Pancreas (tissue), 10 donors: Measurements from ENCODE around the gene ANKS1A. TPM values are rescaled to one million over a fixed set of nuclear protein-coding genes. Genes with fewer than 3 reads are reported as not detected.
"Not testable (repeated sequence)": the region's sequence is repeated elsewhere in the genome, so short reads cannot be mapped to it uniquely, and the experiment has no call there.

Source experiments
- ATAC-seq, 4 donors: fragments of 200-7000 bp; cut with Tn5 transposase; one replicate each; pipeline versions ENCODE4 v1.8.0 to v1.9.1; 2020; ENCODE audit warnings: mild to moderate bottlenecking in 4 of 4, moderate library complexity in 4 of 4
- DNase-seq, 6 donors: peaks; one replicate each; pipeline ENCODE4 v3.0.0-alpha.2; 2020
- FAIRE-seq: peaks from 2 replicates; lab custom pipeline; 2012; peaks lifted over from hg19 to GRCh38; lab: Jason Lieb, UNC
- H3K27ac ChIP-seq, 4 donors: fragments of 200-600 bp; sonication (generic); 1 replicate in 3 of 4; 2 replicates in 1 of 4; pipeline versions ENCODE4 v1.5.0 to v1.8.0; 2020
- H3K27me3 ChIP-seq, 4 donors: fragments of 200-600 bp; one replicate each; pipeline ENCODE4 v1.8.0; 2021
- H3K36me3 ChIP-seq, 3 donors: fragments of 200-600 bp; sonication (generic) in 1 of 3; one replicate each; pipeline versions ENCODE4 v1.5.0 to v1.8.0; 2020 to 2021
- H3K4me1 ChIP-seq, 3 donors: fragments of 200-600 bp; one replicate each; pipeline ENCODE4 v1.8.0; 2021
- H3K4me3 ChIP-seq, 4 donors: fragments of 200-600 bp; sonication (generic) in 2 of 4; one replicate each; pipeline versions ENCODE4 v1.5.0 to v1.8.0; 2020 to 2021
- H3K9me3 ChIP-seq, 4 donors: fragments of 200-600 bp; one replicate each; pipeline ENCODE4 v1.8.0; 2021
- WGBS, 2 donors: extraction: QIAGEN DNeasy Blood & Tissue Kit; methylation state at CpG; one replicate each; pipeline ENCODE4 v1.1.7; 2013; 5-methylcytosine and 5-hydroxymethylcytosine counted together
- intact Hi-C, 3 donors: fragments of 100-400 bp; cut with DNase I; formaldehyde crosslinking; loops; one replicate each; pipeline versions ENCODE4 v1.11.1 to v1.14.2; 2022
- polyA plus RNA-seq, 2 donors: library from polyadenylated mRNA; stranded (reverse); fragments of 200-250 nt; gene quantifications; one replicate each; pipeline ENCODE4 v1.2.3, GENCODE V29; 2013
- total RNA-seq, 6 donors: library from RNA; stranded (reverse); fragmentation: NEBNext Ultra II Directional in 4 of 6; extraction: Animal tissue kit (Norgen Biotek cat#: 25700) in 4 of 6; gene quantifications; one replicate each; pipeline versions ENCODE4 v1.2.1 to v1.2.4, GENCODE V29; 2021 to 2023
- TF ChIP-seq, protein P1 (sequence below), 4 donors: fragments of 200-600 bp; sonication (generic) in 3 of 4; IDR thresholded peaks; one replicate each; pipeline versions ENCODE4 v1.5.0 to v1.8.0; 2021; ENCODE audit warnings: antibody characterized with exemption in 4 of 4
- donor health status: healthy with polysubstance abuse.
- donor health status: DM: no; HTN: no; CAD: no; lungs with moderate emphysema.
- donor health status: DM: no; HTN: no; CAD: no.
- donor health status: control.
- donor health status: control.
- donor health status: Bipolar disorder and iron deficiency.
- donor health status: DM: yes; HTN: yes; CAD: no.
- donor health status: DM: no; HTN: no; CAD: no.
- donor health status: DM: no; HTN: no; CAD: no.
- donor health status: DM: yes; HTN: yes; CAD: no.

The ANKS1A gene
- total and polyA plus RNA-seq, 8 donors, result 6.1 to 16.7 (median 8.0) TPM

DNA sequence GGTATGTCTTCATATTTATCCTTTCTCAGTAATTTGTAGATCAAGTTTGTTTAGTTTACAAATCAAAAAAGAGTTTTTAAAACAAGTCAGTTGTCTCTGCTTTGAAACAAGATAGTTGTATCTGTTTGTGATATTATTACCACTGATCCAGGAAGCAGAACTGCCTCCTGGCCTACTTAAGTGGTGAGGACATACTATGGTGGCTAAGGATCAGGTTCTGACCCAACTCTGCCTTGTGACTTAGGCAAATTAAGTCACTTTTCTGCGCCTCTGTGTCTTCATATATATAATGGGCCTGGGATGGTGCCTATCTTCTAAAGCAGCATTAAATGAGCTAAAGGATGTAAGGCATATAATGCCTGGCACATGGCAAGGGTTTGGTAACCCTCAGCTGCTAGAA is 8.7 kb downstream of the ANKS1A start:
- H3K27ac ChIP-seq, result no peak overlapping the region
- intact Hi-C loops, result no loop called here
- peaks cover 5 to 25% (median 10%) of the 10 kb centered on the region in 3 donors for H3K4me1 ChIP-seq
- DNase-seq, result no peak
- no peak for FAIRE-seq
- no peak overlapping the region for H3K4me3 ChIP-seq
- TF ChIP-seq, protein P1, sequence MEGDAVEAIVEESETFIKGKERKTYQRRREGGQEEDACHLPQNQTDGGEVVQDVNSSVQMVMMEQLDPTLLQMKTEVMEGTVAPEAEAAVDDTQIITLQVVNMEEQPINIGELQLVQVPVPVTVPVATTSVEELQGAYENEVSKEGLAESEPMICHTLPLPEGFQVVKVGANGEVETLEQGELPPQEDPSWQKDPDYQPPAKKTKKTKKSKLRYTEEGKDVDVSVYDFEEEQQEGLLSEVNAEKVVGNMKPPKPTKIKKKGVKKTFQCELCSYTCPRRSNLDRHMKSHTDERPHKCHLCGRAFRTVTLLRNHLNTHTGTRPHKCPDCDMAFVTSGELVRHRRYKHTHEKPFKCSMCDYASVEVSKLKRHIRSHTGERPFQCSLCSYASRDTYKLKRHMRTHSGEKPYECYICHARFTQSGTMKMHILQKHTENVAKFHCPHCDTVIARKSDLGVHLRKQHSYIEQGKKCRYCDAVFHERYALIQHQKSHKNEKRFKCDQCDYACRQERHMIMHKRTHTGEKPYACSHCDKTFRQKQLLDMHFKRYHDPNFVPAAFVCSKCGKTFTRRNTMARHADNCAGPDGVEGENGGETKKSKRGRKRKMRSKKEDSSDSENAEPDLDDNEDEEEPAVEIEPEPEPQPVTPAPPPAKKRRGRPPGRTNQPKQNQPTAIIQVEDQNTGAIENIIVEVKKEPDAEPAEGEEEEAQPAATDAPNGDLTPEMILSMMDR (IDR thresholded peaks at IDR 0.05), result no peak
- WGBS, 2 donors, result 93 to 94% methylated on average over 1 of the region's 1 CpG
- H3K36me3 ChIP-seq, result no peaks in the 10 kb centered on the region
- ATAC-seq, result no peak
- H3K9me3 ChIP-seq, result no peaks in the 10 kb centered on the region
- H3K27me3 ChIP-seq, result no peaks in the 10 kb centered on the region

DNA sequence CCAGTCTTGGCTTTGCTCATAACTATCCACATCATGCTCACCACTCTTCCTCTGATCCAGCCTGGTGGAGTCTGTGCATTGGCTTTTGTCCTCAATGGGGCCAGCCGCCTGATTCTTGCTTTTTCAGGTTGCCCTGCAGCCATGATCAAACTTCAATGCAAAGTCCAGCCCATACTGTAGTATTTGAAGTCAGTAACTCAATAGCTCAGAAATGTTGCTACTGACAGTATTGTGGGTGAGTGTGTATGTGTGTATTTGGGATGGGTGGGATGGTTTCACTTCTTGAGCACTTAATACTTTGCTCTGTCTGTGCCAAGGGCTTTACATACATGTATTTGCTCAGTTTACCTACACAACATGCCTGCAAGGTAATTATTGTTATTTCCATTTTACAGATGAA is 10.7 kb downstream of the ANKS1A start:
- H3K27ac ChIP-seq, H3K4me3 ChIP-seq, H3K36me3 ChIP-seq, H3K27me3 ChIP-seq, FAIRE-seq, H3K9me3 ChIP-seq, intact Hi-C loops, ATAC-seq, DNase-seq: not testable (repeated sequence)
- peaks cover 5 to 23% (median 10%) of the 10 kb centered on the region in 3 donors for H3K4me1 ChIP-seq
- 89 to 100% methylated on average over 1 of the region's 1 CpG for WGBS, 2 donors

DNA sequence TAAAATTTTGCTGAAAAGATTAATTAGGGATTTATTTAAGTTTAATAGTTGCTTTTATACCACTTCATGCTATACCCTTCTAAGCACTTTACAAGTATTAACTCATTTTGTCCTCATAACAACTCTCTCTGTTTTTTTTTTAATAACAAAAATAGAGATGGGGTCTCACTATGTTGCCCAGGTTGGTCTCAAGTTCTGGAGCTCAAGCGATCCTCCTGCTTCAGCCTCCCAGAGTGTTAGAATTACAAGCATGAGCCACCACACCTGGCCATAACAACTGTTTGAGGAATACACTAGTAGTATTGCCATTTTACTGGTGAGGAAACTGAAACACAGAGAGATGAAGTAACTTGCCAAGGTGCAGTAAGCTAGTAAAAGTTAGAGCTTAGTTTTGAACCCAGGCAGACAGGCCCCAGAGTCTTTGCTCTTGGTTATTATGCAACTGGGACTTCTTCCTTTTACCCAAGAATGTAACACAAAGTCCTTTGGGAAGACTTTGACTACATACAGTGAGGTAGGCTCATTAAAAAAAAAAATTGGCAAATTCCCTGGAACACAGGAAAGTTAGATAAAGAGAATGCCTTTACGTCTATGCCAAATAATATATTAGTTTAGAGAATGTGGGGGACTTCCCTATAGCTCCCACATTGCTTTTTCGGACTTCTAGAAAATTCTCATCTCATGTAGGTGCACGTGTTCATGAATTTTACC is 11.4 kb downstream of the ANKS1A start:
- H3K27ac ChIP-seq, result no peak overlapping the region
- DNase-seq (no peak), FAIRE-seq (no peak), ATAC-seq (peak in 2 of 4 donors; percentile 52 to 58)
- H3K4me1 ChIP-seq, result peaks cover 5 to 23% (median 10%) of the 10 kb centered on the region in 3 donors
- WGBS, 2 donors, result 67 to 74% methylated on average over 4 of the region's 4 CpGs
- H3K27me3 ChIP-seq, result no peaks in the 10 kb centered on the region
- intact Hi-C loops, result no loop called here
- H3K4me3 ChIP-seq, result no peak overlapping the region
- H3K9me3 ChIP-seq, result no peaks in the 10 kb centered on the region
- TF ChIP-seq, protein P1 (IDR thresholded peaks at IDR 0.05), result no peak
- no peaks in the 10 kb centered on the region for H3K36me3 ChIP-seq

DNA sequence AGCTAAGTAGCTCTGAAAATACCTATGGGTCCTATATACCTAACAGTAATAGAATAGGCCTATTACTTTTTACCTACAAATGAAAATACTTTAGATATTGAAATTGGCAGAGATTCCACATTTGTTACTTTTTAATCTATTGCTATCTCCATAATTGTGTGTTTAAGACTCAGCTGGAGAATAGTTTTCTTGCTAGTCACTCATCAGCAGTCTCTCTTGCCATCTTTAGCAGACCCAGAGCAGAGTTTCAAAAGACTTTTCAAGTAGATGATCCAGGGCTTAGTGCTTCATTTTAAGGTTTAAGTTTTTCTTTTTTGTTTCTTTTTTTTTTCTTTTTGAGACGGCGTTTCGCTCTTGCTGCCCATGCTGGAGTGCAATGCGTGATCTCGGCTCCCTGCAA is 12.9 kb downstream of the ANKS1A start:
- H3K27me3 ChIP-seq, result no peaks in the 10 kb centered on the region
- peak overlapping the region in 1 of 4 donors; percentile 19 for H3K27ac ChIP-seq
- FAIRE-seq (no peak), ATAC-seq (peak; percentile 38 to 84 (median 64)), DNase-seq (no peak)
- TF ChIP-seq, protein P1 (IDR thresholded peaks at IDR 0.05), result no peak
- H3K4me3 ChIP-seq, result no peak overlapping the region
- intact Hi-C loops, result no loop called here
- WGBS, 2 donors, result 73 to 80% methylated on average over 5 of the region's 5 CpGs
- no peaks in the 10 kb centered on the region for H3K36me3 ChIP-seq
- H3K9me3 ChIP-seq, result no peaks in the 10 kb centered on the region
- H3K4me1 ChIP-seq, result peaks cover 8 to 23% (median 10%) of the 10 kb centered on the region in 3 donors

DNA sequence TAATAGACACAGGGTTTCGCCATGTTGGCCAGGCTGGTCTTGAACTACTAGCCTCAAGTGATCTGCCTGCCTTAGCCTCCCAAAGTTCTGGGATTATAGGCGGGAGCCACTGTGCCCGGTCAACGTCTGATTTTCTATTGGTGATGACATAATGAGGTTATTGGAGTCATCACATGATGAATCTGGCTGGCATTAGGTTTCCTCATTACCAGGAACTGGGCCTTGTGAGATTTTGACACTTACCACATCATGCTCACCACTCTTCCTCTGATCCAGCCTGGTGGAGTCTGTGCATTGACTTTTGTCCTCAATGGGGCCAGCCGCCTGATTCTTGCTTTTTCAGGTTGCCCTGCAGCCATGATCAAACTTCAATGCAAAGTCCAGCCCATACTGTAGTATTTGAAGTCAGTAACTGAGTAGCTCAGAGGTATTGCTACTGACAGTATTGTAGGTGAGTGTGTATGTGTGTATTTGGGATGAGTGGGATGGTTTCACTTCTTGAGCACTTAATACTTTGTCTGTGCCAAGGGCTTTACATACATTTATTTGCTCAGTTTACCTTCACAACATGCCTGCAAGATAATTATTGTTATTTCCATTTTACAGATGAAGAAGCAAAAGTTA is 16.0 kb downstream of the ANKS1A start:
- H3K27me3 ChIP-seq, result no peaks in the 10 kb centered on the region
- WGBS, 2 donors, result 92% methylated on average over 5 of the region's 5 CpGs
- FAIRE-seq (no peak), ATAC-seq (no peak), DNase-seq (no peak)
- no peaks in the 10 kb centered on the region for H3K9me3 ChIP-seq
- intact Hi-C loops, result no loop called here
- no peak overlapping the region for H3K4me3 ChIP-seq
- TF ChIP-seq, protein P1 (IDR thresholded peaks at IDR 0.05), result no peak
- H3K27ac ChIP-seq, result no peak overlapping the region
- no peaks in the 10 kb centered on the region for H3K36me3 ChIP-seq
- peaks cover 8 to 28% (median 10%) of the 10 kb centered on the region in 3 donors for H3K4me1 ChIP-seq
